D721Med (cell line): ENCODE data around the gene CNIH3.

Experiments used
- DNase-seq: peaks from one replicate; pipeline ENCODE4 v3.0.0; 2011; ENCODE audit warnings: low spot score; ENCODE audit not compliant: insufficient read length
- FAIRE-seq: peaks from 2 replicates; lab custom pipeline; 2011; peaks lifted over from hg19 to GRCh38; lab: Jason Lieb, UNC
- CTCF ChIP-seq: IDR thresholded peaks from 2 replicates; pipeline ENCODE4 v1.5.1; 2012; ENCODE audit warnings: mild to moderate bottlenecking, control low read depth; ENCODE audit not compliant: insufficient read depth; ENCODE audit errors: missing control alignments

The CNIH3 gene

GRCh38 chr1:224739997-224740684 lies 124.0 kb downstream of the CNIH3 start:
- DNase-seq, result no peak
- no peak for FAIRE-seq
- TF ChIP-seq CTCF, result no peak

GRCh38 chr1:224740685-224741052 lies 124.6 kb downstream of the CNIH3 start:
- DNase-seq, result no peak
- FAIRE-seq, result no peak
- TF ChIP-seq CTCF, result no peak

GRCh38 chr1:224742349-224742748 lies 126.2 kb downstream of the CNIH3 start:
- no peak for TF ChIP-seq CTCF
- DNase-seq, result no peak
- no peak for FAIRE-seq

GRCh38 chr1:224743608-224744164 lies 127.6 kb downstream of the CNIH3 start:
- no peak for FAIRE-seq

GRCh38 chr1:224744521-224744920 lies 128.4 kb downstream of the CNIH3 start:
- no peak for FAIRE-seq
- no peak for TF ChIP-seq CTCF
- DNase-seq, result no peak

More at GRCh38 chr1:224743608-224744164, 127.6 kb downstream of the CNIH3 start:
- TF ChIP-seq CTCF, result no peak
- no peak for DNase-seq

- TF ChIP-seq CTCF, result no peak
- DNase-seq (no peak), FAIRE-seq (no peak)
These were observed 129.3 kb downstream of the CNIH3 start for GRCh38 chr1:224745394-224745793.

- TF ChIP-seq CTCF, result no peak
- DNase-seq, result no peak
- no peak for FAIRE-seq
These were observed 129.8 kb downstream of the CNIH3 start for GRCh38 chr1:224745924-224746323.
